Caco-2 (cell line): Measurements from ENCODE around the gene NF2. TPM values are rescaled to one million over a fixed set of nuclear protein-coding genes. Genes with fewer than 3 reads are reported as not detected.

Experiments
- BruUV-seq: library from RNA; stranded (reverse); fragments of 400-500 nt; replicated peaks from 2 replicates; lab custom pipeline; 2021; lab: Mats Ljungman, UMichigan
- CTCF ChIA-PET: fragments of 300-600 bp; sonication (Branson Sonifier 250); formaldehyde crosslinking; loops from one replicate; lab custom pipeline; 2022; ENCODE audit warnings: antibody characterized with exemption; lab: Charles Lee
- POLR2A ChIA-PET: fragments of 300-600 bp; sonication (Branson Sonifier 250); formaldehyde crosslinking; loops from one replicate; lab custom pipeline; 2022; ENCODE audit warnings: antibody characterized with exemption; lab: Charles Lee
- DNase-seq, 2 experiments: peaks; one replicate each; pipeline versions ENCODE4 v3.0.0 to v3.0.0-alpha.2; 2020 to 2022
- H3K27me3 ChIP-seq: replicated peaks from 2 replicates; pipeline ENCODE4 v1.6.0; 2011; ENCODE audit warnings: low read length; ENCODE audit not compliant: control insufficient read depth, insufficient read depth
- H3K36me3 ChIP-seq: 2 replicates; pipeline ENCODE4 v1.5.1; 2011; ENCODE audit warnings: low read length; ENCODE audit not compliant: control insufficient read depth, insufficient read depth
- H3K4me1 ChIP-seq: fragments of 250-450 bp; sonication (Bioruptor Pico); 2 replicates; pipeline ENCODE4 v1.5.1; 2020; ENCODE audit warnings: mild to moderate bottlenecking
- H3K4me3 ChIP-seq: 2 replicates; pipeline ENCODE4 v1.5.1; 2011; ENCODE audit warnings: low read depth, mild to moderate bottlenecking, control low read depth, low read length
- H3K9me3 ChIP-seq: fragments of 250-450 bp; sonication (Bioruptor Pico); 2 replicates; pipeline ENCODE4 v1.5.1; 2020; ENCODE audit warnings: mild to moderate bottlenecking, moderate library complexity
- H3K27ac Mint-ChIP-seq: one replicate; pipeline ENCODE4 v1.8.0; 2022; ENCODE audit warnings: mixed read lengths; ENCODE audit not compliant: unreplicated experiment
- H3K27me3 Mint-ChIP-seq: one replicate; pipeline ENCODE4 v1.8.0; 2022; ENCODE audit warnings: mixed read lengths; ENCODE audit not compliant: insufficient read depth, unreplicated experiment
- H3K36me3 Mint-ChIP-seq: one replicate; pipeline ENCODE4 v1.8.0; 2022; ENCODE audit warnings: mild to moderate bottlenecking, mixed read lengths; ENCODE audit not compliant: insufficient read depth, unreplicated experiment
- H3K4me1 Mint-ChIP-seq: one replicate; pipeline ENCODE4 v1.8.0; 2022; ENCODE audit warnings: low read depth, mixed read lengths; ENCODE audit not compliant: unreplicated experiment
- H3K4me3 Mint-ChIP-seq: one replicate; pipeline ENCODE4 v1.8.0; 2022; ENCODE audit warnings: mild to moderate bottlenecking, moderate library complexity, mixed read lengths; ENCODE audit not compliant: unreplicated experiment
- H3K9me3 Mint-ChIP-seq: one replicate; pipeline ENCODE4 v1.8.0; 2022; ENCODE audit warnings: mixed read lengths; ENCODE audit not compliant: unreplicated experiment
- CTCF ChIP-seq, 2 experiments: fragments of 200-600 bp in 1 of 2; IDR thresholded peaks; 1 replicate in 1 of 2; 2 replicates in 1 of 2; pipeline versions ENCODE4 v1.5.1 to v1.8.0; 2011 to 2022; ENCODE audit warnings: antibody characterized with exemption in 1 of 2, control low read depth in 1 of 2, inconsistent platforms in 1 of 2, low read depth in 1 of 2, low read length in 1 of 2, mild to moderate bottlenecking in 1 of 2, moderate library complexity in 1 of 2; ENCODE audit not compliant: insufficient read depth in 1 of 2, severe bottlenecking in 1 of 2, unreplicated experiment in 1 of 2
- intact Hi-C: fragments of 100-400 bp; cut with micrococcal nuclease; formaldehyde crosslinking; loops from one replicate; pipeline ENCODE4 v1.10.0; 2022; ENCODE audit not compliant: unreplicated experiment
- total RNA-seq: library from RNA; stranded (reverse); gene quantifications from 2 replicates; pipeline ENCODE4 v1.2.3, GENCODE V29; 2022

The NF2 gene
- total RNA-seq, 1 experiment from 2014 or later, result 53.2 TPM

GRCh38 chr22:29702931-29703501 lies 99.6 kb downstream of the NF2 start:
- CTCF ChIA-PET, result interaction anchor here (1.1 to 2.2 kb wide), 2 partner anchors 302 to 386 kb away, joined by 3 to 17 read pairs; no protein-coding TSS in a partner anchor
- Histone ChIP-seq H3K9me3 (no peaks in the 10 kb centered on the region), H3K36me3 (no peaks in the 10 kb centered on the region), H3K4me3 (no peak overlapping the region), H3K4me1 (peaks cover 5% of the 10 kb centered on the region), H3K27me3 (no peaks in the 10 kb centered on the region)
- no peaks in the 10 kb centered on the region for H3K27me3 Mint-ChIP-seq
- intact Hi-C loops, result loop anchor here (10.0 kb wide), 1 partner anchor 302 kb away; no protein-coding TSS in a partner anchor
- no peak for DNase-seq
- H3K36me3 Mint-ChIP-seq, result no peaks in the 10 kb centered on the region
- BruUV-seq, result no TSS peak
- no peaks in the 10 kb centered on the region for H3K4me1 Mint-ChIP-seq
- no peaks in the 10 kb centered on the region for H3K9me3 Mint-ChIP-seq
- POLR2A ChIA-PET, result no interaction called here
- H3K27ac Mint-ChIP-seq, result no peak overlapping the region
- no peak overlapping the region for H3K4me3 Mint-ChIP-seq
- no peak for TF ChIP-seq CTCF (IDR thresholded peaks at IDR 0.05; ENCODE audit: insufficient read depth in 1 of 2, low read depth in 1 of 2, low read length in 1 of 2, severe bottlenecking in 1 of 2, unreplicated experiment in 1 of 2)

- Histone ChIP-seq H3K4me3 (no peak overlapping the region), H3K27me3 (no peaks in the 10 kb centered on the region), H3K9me3 (no peaks in the 10 kb centered on the region), H3K4me1 (peaks cover 5% of the 10 kb centered on the region), H3K36me3 (no peaks in the 10 kb centered on the region)
- H3K27ac Mint-ChIP-seq, result no peak overlapping the region
- H3K36me3 Mint-ChIP-seq, result no peaks in the 10 kb centered on the region
- POLR2A ChIA-PET, result no interaction called here
- no peaks in the 10 kb centered on the region for H3K27me3 Mint-ChIP-seq
- TF ChIP-seq CTCF (IDR thresholded peaks at IDR 0.05; ENCODE audit: insufficient read depth in 1 of 2, low read depth in 1 of 2, low read length in 1 of 2, severe bottlenecking in 1 of 2, unreplicated experiment in 1 of 2), result no peak
- BruUV-seq, result no TSS peak
- no peaks in the 10 kb centered on the region for H3K9me3 Mint-ChIP-seq
- CTCF ChIA-PET, result interaction anchor here (0.5 kb wide), 1 partner anchor 8 kb away, joined by 3 read pairs; no protein-coding TSS in a partner anchor
- H3K4me1 Mint-ChIP-seq, result no peaks in the 10 kb centered on the region
- intact Hi-C loops, result loop anchor here (10.0 kb wide), 1 partner anchor 301 kb away; no protein-coding TSS in a partner anchor
- DNase-seq, result no peak
- no peak overlapping the region for H3K4me3 Mint-ChIP-seq
These were observed 100.2 kb downstream of the NF2 start for GRCh38 chr22:29703569-29704195.

GRCh38 chr22:29704528-29705285 lies 101.3 kb downstream of the NF2 start:
- no peak overlapping the region for H3K4me3 Mint-ChIP-seq
- no peaks in the 10 kb centered on the region for H3K9me3 Mint-ChIP-seq
- Histone ChIP-seq H3K4me1 (peaks cover 5% of the 10 kb centered on the region), H3K9me3 (no peaks in the 10 kb centered on the region), H3K4me3 (no peak overlapping the region), H3K27me3 (no peaks in the 10 kb centered on the region), H3K36me3 (no peaks in the 10 kb centered on the region)
- no peak overlapping the region for H3K27ac Mint-ChIP-seq
- intact Hi-C loops, result loop anchor here (10.0 kb wide), 1 partner anchor 300 kb away; no protein-coding TSS in a partner anchor
- H3K4me1 Mint-ChIP-seq, result no peaks in the 10 kb centered on the region
- no peaks in the 10 kb centered on the region for H3K27me3 Mint-ChIP-seq
- BruUV-seq, result no TSS peak
- ChIA-PET POLR2A (no interaction called here), CTCF (interaction anchor here (1.1 kb wide), 1 partner anchor 69 kb away, joined by 3 read pairs; no protein-coding TSS in a partner anchor)
- no peaks in the 10 kb centered on the region for H3K36me3 Mint-ChIP-seq
- DNase-seq, result no peak
- TF ChIP-seq CTCF (IDR thresholded peaks at IDR 0.05; ENCODE audit: insufficient read depth in 1 of 2, low read depth in 1 of 2, low read length in 1 of 2, severe bottlenecking in 1 of 2, unreplicated experiment in 1 of 2), result no peak
